WTC11 (cell line): Measurements from ENCODE around the gene SPATA9. TPM values are rescaled to one million over a fixed set of nuclear protein-coding genes. Genes with fewer than 3 reads are reported as not detected.

Source experiments
- ATAC-seq: fragments of 200-7000 bp; cut with Tn5 transposase; 2 replicates; pipeline ENCODE4 v1.10.0; 2021; ENCODE audit warnings: mild to moderate bottlenecking, moderate library complexity
- CTCF ChIA-PET: fragments of 300-600 bp; sonication (Branson Sonifier 250); formaldehyde crosslinking; loops from one replicate; lab custom pipeline; 2021; ENCODE audit warnings: antibody characterized with exemption; lab: Charles Lee
- POLR2A ChIA-PET: fragments of 350-600 bp; sonication (Branson Sonifier 250); formaldehyde crosslinking; loops from one replicate; lab custom pipeline; 2021; ENCODE audit warnings: antibody characterized with exemption; lab: Charles Lee
- DNase-seq: peaks from one replicate; pipeline ENCODE4 v3.0.0; 2021; ENCODE audit warnings: low spot score
- H3K27ac Mint-ChIP-seq: 2 replicates; pipeline ENCODE4 v1.8.0; 2021; ENCODE audit warnings: mixed read lengths
- H3K27me3 Mint-ChIP-seq: 2 replicates; pipeline ENCODE4 v1.8.0; 2021; ENCODE audit warnings: low read depth, mild to moderate bottlenecking, moderate library complexity, mixed read lengths
- H3K36me3 Mint-ChIP-seq: 2 replicates; pipeline ENCODE4 v1.8.0; 2021; ENCODE audit warnings: mixed read lengths
- H3K4me1 Mint-ChIP-seq: 2 replicates; pipeline ENCODE4 v1.8.0; 2022; ENCODE audit warnings: mixed read lengths
- H3K4me3 Mint-ChIP-seq: 2 replicates; pipeline ENCODE4 v1.8.0; 2021; ENCODE audit warnings: mild to moderate bottlenecking, moderate library complexity, mixed read lengths
- H3K9me3 Mint-ChIP-seq: 2 replicates; pipeline ENCODE4 v1.8.0; 2021; ENCODE audit warnings: mixed read lengths
- ATF2 ChIP-seq: sonication (generic); formaldehyde crosslinking; IDR thresholded peaks from 2 replicates; pipeline ENCODE4 v1.8.1; 2022; ENCODE audit warnings: low read depth, missing genetic modification reagents, borderline replicate concordance
- CBFB ChIP-seq: sonication (generic); formaldehyde crosslinking; IDR thresholded peaks from 2 replicates; pipeline ENCODE4 v1.8.1; 2022; ENCODE audit warnings: mild to moderate bottlenecking, low read depth, missing genetic modification reagents
- CDX4 ChIP-seq: fragments of 250-450 bp; sonication (Bioruptor Pico); IDR thresholded peaks from 2 replicates; pipeline ENCODE4 v1.9.0; 2021; ENCODE audit warnings: moderate library complexity, mild to moderate bottlenecking, inconsistent platforms, borderline replicate concordance
- E2F4 ChIP-seq: sonication (generic); formaldehyde crosslinking; IDR thresholded peaks from 2 replicates; pipeline ENCODE4 v1.8.1; 2022; ENCODE audit warnings: low read depth, mild to moderate bottlenecking, moderate library complexity, missing genetic modification reagents, borderline replicate concordance
- E2F5 ChIP-seq: sonication (generic); formaldehyde crosslinking; IDR thresholded peaks from 2 replicates; pipeline ENCODE4 v1.8.1; 2022; ENCODE audit warnings: mild to moderate bottlenecking, moderate library complexity, missing genetic modification reagents
- EMX1 ChIP-seq: fragments of 250-450 bp; sonication (Bioruptor Pico); IDR thresholded peaks from 2 replicates; pipeline ENCODE4 v1.8.0; 2021; ENCODE audit warnings: mild to moderate bottlenecking
- HMGXB4 ChIP-seq: sonication (generic); formaldehyde crosslinking; IDR thresholded peaks from 2 replicates; pipeline ENCODE4 v1.8.1; 2023; ENCODE audit warnings: mild to moderate bottlenecking, moderate library complexity, missing genetic modification reagents
- IRF1 ChIP-seq: sonication (generic); formaldehyde crosslinking; IDR thresholded peaks from 2 replicates; pipeline ENCODE4 v1.8.0; 2023; ENCODE audit warnings: missing genetic modification reagents
- KAT7 ChIP-seq: sonication (generic); formaldehyde crosslinking; IDR thresholded peaks from 2 replicates; pipeline ENCODE4 v1.8.1; 2023; ENCODE audit warnings: missing genetic modification reagents, mild to moderate bottlenecking, borderline replicate concordance
- MAX ChIP-seq: sonication (generic); formaldehyde crosslinking; IDR thresholded peaks from 2 replicates; pipeline ENCODE4 v1.8.0; 2022; ENCODE audit warnings: mild to moderate bottlenecking, missing genetic modification reagents
- NFYB ChIP-seq: sonication (generic); formaldehyde crosslinking; conservative IDR thresholded peaks from 2 replicates; pipeline ENCODE4 v1.8.0; 2022; ENCODE audit warnings: low read depth, missing genetic modification reagents
- NR1H2 ChIP-seq: sonication (generic); formaldehyde crosslinking; IDR thresholded peaks from 2 replicates; pipeline ENCODE4 v1.9.0; 2021; ENCODE audit warnings: mild to moderate bottlenecking, moderate library complexity, missing genetic modification reagents
- RORB ChIP-seq: fragments of 250-450 bp; sonication (Bioruptor Pico); IDR thresholded peaks from 2 replicates; pipeline ENCODE4 v1.9.0; 2021; ENCODE audit warnings: mild to moderate bottlenecking
- STAT6 ChIP-seq: sonication (generic); formaldehyde crosslinking; conservative IDR thresholded peaks from 2 replicates; pipeline ENCODE4 v1.8.1; 2023; ENCODE audit warnings: mild to moderate bottlenecking, low read depth, missing genetic modification reagents, moderate library complexity
- TEAD1 ChIP-seq: sonication (generic); formaldehyde crosslinking; IDR thresholded peaks from 2 replicates; pipeline ENCODE4 v1.8.0; 2022; ENCODE audit warnings: mild to moderate bottlenecking, missing genetic modification reagents
- ZNF263 ChIP-seq: sonication (generic); formaldehyde crosslinking; IDR thresholded peaks from 2 replicates; pipeline ENCODE4 v1.8.1; 2022; ENCODE audit warnings: low read depth, mild to moderate bottlenecking, moderate library complexity, missing genetic modification reagents
- ZNF425 ChIP-seq: fragments of 250-450 bp; sonication (Bioruptor Pico); conservative IDR thresholded peaks from 2 replicates; pipeline ENCODE4 v1.9.0; 2021; ENCODE audit warnings: mild to moderate bottlenecking
- ZNF671 ChIP-seq: fragments of 250-450 bp; sonication (Bioruptor Pico); IDR thresholded peaks from 2 replicates; pipeline ENCODE4 v1.8.0; 2021; ENCODE audit warnings: mild to moderate bottlenecking
- total RNA-seq: library from RNA; stranded (reverse); gene quantifications from 3 replicates; pipeline ENCODE4 v1.2.3, GENCODE V29; 2021

The SPATA9 gene
- total RNA-seq, 1 experiment from 2014 or later: not detected

- Mint-ChIP-seq H3K27ac (no peak overlapping the region), H3K36me3 (peaks cover 3% of the 10 kb centered on the region; the same call in 1 of the 2 replicates), H3K27me3 (peaks cover 64% of the 10 kb centered on the region), H3K9me3 (peaks cover 5% of the 10 kb centered on the region; the same call in 1 of the 2 replicates), H3K4me1 (peaks cover 18% of the 10 kb centered on the region), H3K4me3 (peak overlapping the region; percentile 80)
- ChIA-PET CTCF (no interaction called here), POLR2A (no interaction called here)
- DNase-seq (no peak), ATAC-seq (no peak)
- TF ChIP-seq ATF2 (CRISPR knock-in tag) (no peak), TEAD1 (no peak), MAX (CRISPR knock-in tag) (no peak), IRF1 (no peak), STAT6 (no peak), E2F5 (CRISPR knock-in tag) (no peak), ZNF263 (CRISPR knock-in tag) (no peak), CBFB (CRISPR knock-in tag) (no peak), KAT7 (CRISPR knock-in tag) (no peak), E2F4 (no peak), HMGXB4 (no peak), CDX4 (CRISPR knock-in tag) (no peak), RORB (CRISPR knock-in tag) (no peak), NFYB (CRISPR knock-in tag) (no peak), EMX1 (CRISPR knock-in tag) (no peak), NR1H2 (CRISPR knock-in tag) (no peak), ZNF671 (CRISPR knock-in tag) (no peak), ZNF425 (CRISPR knock-in tag) (no peak)
Measured at GRCh38 chr5:95619096-95619495, 63.7 kb downstream of the SPATA9 start.
